HEK293 (cell line): ENCODE results near the gene CLDN6.

Experiments
- ELK4 ChIP-seq: IDR thresholded peaks from 2 replicates; pipeline ENCODE4 v1.6.1; 2011; ENCODE audit warnings: mild to moderate bottlenecking, low read depth, low read length, borderline replicate concordance
- FEZF1 ChIP-seq: fragments of 450-650 bp; formaldehyde crosslinking; IDR thresholded peaks from 2 replicates; pipeline ENCODE4 v1.5.1; 2016; ENCODE audit warnings: missing biosample characterization, missing genetic modification characterization
- HOXC10 ChIP-seq: sonication (generic); formaldehyde crosslinking; IDR thresholded peaks from 2 replicates; pipeline ENCODE4 v1.8.1; 2023; ENCODE audit warnings: mild to moderate bottlenecking, missing genetic modification reagents
- IKZF3 ChIP-seq: fragments of 450-650 bp; IDR thresholded peaks from 2 replicates; pipeline ENCODE4 v1.5.0; 2018; ENCODE audit warnings: missing biosample characterization, mild to moderate bottlenecking, missing genetic modification characterization, moderate library complexity
- KLF10 ChIP-seq: fragments of 450-650 bp; IDR thresholded peaks from 2 replicates; pipeline ENCODE4 v1.5.1; 2018; ENCODE audit warnings: missing biosample characterization, mild to moderate bottlenecking, missing genetic modification characterization
- KLF8 ChIP-seq: fragments of 450-650 bp; formaldehyde crosslinking; IDR thresholded peaks from 2 replicates; pipeline ENCODE4 v1.5.1; 2016; ENCODE audit warnings: missing biosample characterization, missing genetic modification characterization
- MYNN ChIP-seq: fragments of 450-650 bp; formaldehyde crosslinking; IDR thresholded peaks from 2 replicates; pipeline ENCODE4 v1.5.1; 2016; ENCODE audit warnings: missing biosample characterization, missing genetic modification characterization, borderline replicate concordance
- OVOL3 ChIP-seq: fragments of 450-650 bp; formaldehyde crosslinking; IDR thresholded peaks from 2 replicates; pipeline ENCODE4 v1.5.1; 2016; ENCODE audit warnings: missing biosample characterization, missing genetic modification characterization
- PRDM2 ChIP-seq: fragments of 450-650 bp; formaldehyde crosslinking; IDR thresholded peaks from 2 replicates; pipeline ENCODE4 v1.5.1; 2016; ENCODE audit warnings: missing biosample characterization, missing genetic modification characterization, borderline replicate concordance
- PRDM6 ChIP-seq: fragments of 450-650 bp; formaldehyde crosslinking; IDR thresholded peaks from 2 replicates; pipeline ENCODE4 v1.5.1; 2017; ENCODE audit warnings: missing biosample characterization, missing genetic modification characterization
- SETDB1 ChIP-seq: IDR thresholded peaks from one replicate; pipeline ENCODE4 v1.6.1; 2017; ENCODE audit warnings: mild to moderate bottlenecking, low read length, moderate library complexity, mixed read lengths; ENCODE audit not compliant: insufficient read length
- ZBTB17 ChIP-seq: fragments of 450-650 bp; formaldehyde crosslinking; IDR thresholded peaks from 2 replicates; pipeline ENCODE4 v1.5.1; 2016; ENCODE audit warnings: missing biosample characterization, missing genetic modification characterization
- ZBTB20 ChIP-seq: fragments of 450-650 bp; formaldehyde crosslinking; IDR thresholded peaks from 2 replicates; pipeline ENCODE4 v1.5.1; 2016; ENCODE audit warnings: missing biosample characterization, missing genetic modification characterization
- ZBTB8A ChIP-seq: fragments of 450-650 bp; formaldehyde crosslinking; IDR thresholded peaks from 2 replicates; pipeline ENCODE4 v1.5.1; 2016; ENCODE audit warnings: missing biosample characterization, missing genetic modification characterization
- ZEB2 ChIP-seq: fragments of 450-650 bp; formaldehyde crosslinking; IDR thresholded peaks from 2 replicates; pipeline ENCODE4 v1.5.1; 2016; ENCODE audit warnings: missing biosample characterization, missing genetic modification characterization
- ZFP41 ChIP-seq: fragments of 450-650 bp; formaldehyde crosslinking; IDR thresholded peaks from 2 replicates; pipeline ENCODE4 v1.5.1; 2016; ENCODE audit warnings: missing biosample characterization, missing genetic modification characterization, borderline replicate concordance
- ZNF10 ChIP-seq: fragments of 450-650 bp; formaldehyde crosslinking; IDR thresholded peaks from 2 replicates; pipeline ENCODE4 v1.5.1; 2017; ENCODE audit warnings: missing biosample characterization, missing genetic modification characterization
- ZNF132 ChIP-seq: fragments of 450-650 bp; formaldehyde crosslinking; IDR thresholded peaks from 2 replicates; pipeline ENCODE4 v1.5.1; 2017; ENCODE audit warnings: missing biosample characterization, missing genetic modification characterization, borderline replicate concordance
- ZNF146 ChIP-seq: fragments of 450-650 bp; formaldehyde crosslinking; IDR thresholded peaks from 2 replicates; pipeline ENCODE4 v1.5.1; 2016; ENCODE audit warnings: missing biosample characterization, missing genetic modification characterization
- ZNF214 ChIP-seq: fragments of 450-650 bp; formaldehyde crosslinking; IDR thresholded peaks from 2 replicates; pipeline ENCODE4 v1.5.1; 2017; ENCODE audit warnings: missing biosample characterization, mild to moderate bottlenecking, missing genetic modification characterization, borderline replicate concordance
- ZNF26 ChIP-seq: fragments of 450-650 bp; formaldehyde crosslinking; IDR thresholded peaks from 2 replicates; pipeline ENCODE4 v1.5.1; 2016; ENCODE audit warnings: missing biosample characterization, missing genetic modification characterization
- ZNF37A ChIP-seq: fragments of 450-650 bp; IDR thresholded peaks from 2 replicates; pipeline ENCODE4 v1.5.1; 2018; ENCODE audit warnings: missing biosample characterization, missing genetic modification characterization
- ZNF514 ChIP-seq: fragments of 450-650 bp; formaldehyde crosslinking; IDR thresholded peaks from 2 replicates; pipeline ENCODE4 v1.5.1; 2016; ENCODE audit warnings: missing biosample characterization, missing genetic modification characterization
- ZNF571 ChIP-seq: fragments of 450-650 bp; formaldehyde crosslinking; IDR thresholded peaks from 2 replicates; pipeline ENCODE4 v1.5.0; 2017; ENCODE audit warnings: missing biosample characterization, missing genetic modification characterization
- ZNF664 ChIP-seq: fragments of 450-650 bp; formaldehyde crosslinking; IDR thresholded peaks from 2 replicates; pipeline ENCODE4 v1.5.1; 2016; ENCODE audit warnings: missing biosample characterization, missing genetic modification characterization
- ZNF791 ChIP-seq: fragments of 450-650 bp; formaldehyde crosslinking; IDR thresholded peaks from 2 replicates; pipeline ENCODE4 v1.5.1; 2016; ENCODE audit warnings: missing biosample characterization, missing genetic modification characterization
- ZSCAN23 ChIP-seq: fragments of 450-650 bp; formaldehyde crosslinking; IDR thresholded peaks from 2 replicates; pipeline ENCODE4 v1.5.1; 2016; ENCODE audit warnings: missing biosample characterization, missing genetic modification characterization
- ZSCAN30 ChIP-seq: fragments of 450-650 bp; IDR thresholded peaks from 2 replicates; pipeline ENCODE4 v1.5.1; 2018; ENCODE audit warnings: missing biosample characterization, mild to moderate bottlenecking, missing genetic modification characterization, moderate library complexity
- ZXDB ChIP-seq: fragments of 450-650 bp; formaldehyde crosslinking; IDR thresholded peaks from 2 replicates; pipeline ENCODE4 v1.5.1; 2016; ENCODE audit warnings: missing biosample characterization, missing genetic modification characterization

Gene CLDN6

GRCh38 chr16:2980227-2981176 lies 37.5 kb downstream of the CLDN6 start, which contains the start of gene PKMYT1 (continued):
- no peak for TF ChIP-seq ZNF26 (tag by site-specific recombination)
- TF ChIP-seq ZNF37A (tag by site-specific recombination) = no peak
- no peak for TF ChIP-seq ZNF791 (tag by site-specific recombination)
- TF ChIP-seq HOXC10 (CRISPR knock-in tag) = no peak
- no peak; the same call in 1 of the 2 replicates for TF ChIP-seq KLF10 (tag by site-specific recombination)
- TF ChIP-seq ZNF146 = no peak
- no peak for TF ChIP-seq ZNF514 (tag by site-specific recombination)
- TF ChIP-seq FEZF1 (tag by site-specific recombination) = no peak
- no peak for TF ChIP-seq PRDM2
- TF ChIP-seq ZBTB8A = peak; percentile 93
- TF ChIP-seq MYNN (tag by site-specific recombination) = no peak
- no peak for TF ChIP-seq OVOL3 (tag by site-specific recombination)
- TF ChIP-seq ZFP41 = no peak
- TF ChIP-seq ZNF214 (tag by site-specific recombination) = no peak
- 0 out of 2 replicates have a peak, but pooled peaks have one; percentile 32 for TF ChIP-seq ZEB2 (tag by site-specific recombination)
- TF ChIP-seq KLF8 (tag by site-specific recombination) = peak; percentile 48; the same call in 1 of the 2 replicates
- no peak for TF ChIP-seq ZBTB17 (tag by site-specific recombination)
- TF ChIP-seq ZSCAN23 (tag by site-specific recombination) = no peak
- TF ChIP-seq ZNF10 (tag by site-specific recombination) = no peak
- TF ChIP-seq ELK4 = no peak
- TF ChIP-seq ZNF132 = no peak
- TF ChIP-seq ZNF664 = no peak
- TF ChIP-seq IKZF3 = 0 out of 2 replicates have a peak, but pooled peaks have one; percentile 14
- TF ChIP-seq ZNF571 = no peak
- TF ChIP-seq ZSCAN30 (tag by site-specific recombination) = 0 out of 2 replicates have a peak, but pooled peaks have one; percentile 24
- TF ChIP-seq ZXDB (tag by site-specific recombination) = peak; percentile 30
- no peak for TF ChIP-seq SETDB1
- no peak for TF ChIP-seq PRDM6 (tag by site-specific recombination)
- peak; percentile 18; the same call in 1 of the 2 replicates for TF ChIP-seq ZBTB20 (tag by site-specific recombination)
